GM19467 (cell line): Measurements from ENCODE around the gene C1S.

Experiments used
- ATAC-seq: cut with Tn5 transposase; IDR thresholded peaks from one replicate; pipeline ENCODE4 v1.9.1; 2021; ENCODE audit warnings: mild to moderate bottlenecking, moderate library complexity; ENCODE audit not compliant: unreplicated experiment

C1S gene

GRCh38 chr12:7075518-7075917 lies 15.0 kb downstream of the C1S start:
- ATAC-seq = no peak

- ATAC-seq = no peak
Measured at GRCh38 chr12:7075939-7076338, 15.4 kb downstream of the C1S start.

- ATAC-seq = no peak
Measured at GRCh38 chr12:7076493-7076892, 16.0 kb downstream of the C1S start.

GRCh38 chr12:7078163-7078562 lies 17.6 kb downstream of the C1S start:
- ATAC-seq = no peak

- no peak for ATAC-seq
Measured at GRCh38 chr12:7079826-7080125, 19.3 kb downstream of the C1S start.

- ATAC-seq = no peak
Measured at GRCh38 chr12:7081037-7081436, 20.5 kb downstream of the C1S start.

GRCh38 chr12:7083125-7083524 lies 22.6 kb downstream of the C1S start:
- no peak for ATAC-seq

- no peak for ATAC-seq
Measured at GRCh38 chr12:7089196-7089871, 28.8 kb downstream of the C1S start.

- no peak for ATAC-seq
Measured at GRCh38 chr12:7090222-7090998, 29.9 kb downstream of the C1S start.

- no peak for ATAC-seq
Measured at GRCh38 chr12:7091171-7091570, 30.7 kb downstream of the C1S start.

- ATAC-seq = no peak
Measured at GRCh38 chr12:7091660-7092228, 31.2 kb downstream of the C1S start.

GRCh38 chr12:7092229-7092985 lies 31.9 kb downstream of the C1S start, which contains the start of gene C1R:
Gene C1R (minus strand): TSS chr12:7092445. CDS start chr12:7092388, 57 bp downstream.
- ATAC-seq = no peak

- no peak for ATAC-seq
Measured at GRCh38 chr12:7092986-7093460, 32.5 kb downstream of the C1S start.

GRCh38 chr12:7093486-7093885 lies 33.0 kb downstream of the C1S start:
- ATAC-seq = no peak

- no peak for ATAC-seq
Measured at GRCh38 chr12:7093892-7094291, 33.4 kb downstream of the C1S start.

- no peak for ATAC-seq
Measured at GRCh38 chr12:7096006-7096932, 35.8 kb downstream of the C1S start.

- ATAC-seq = no peak
Measured at GRCh38 chr12:7096979-7097378, 36.5 kb downstream of the C1S start.

- no peak for ATAC-seq
Measured at GRCh38 chr12:7099290-7099996, 38.9 kb downstream of the C1S start.

GRCh38 chr12:7100239-7100638 lies 39.7 kb downstream of the C1S start:
- no peak for ATAC-seq
